ENCODE data around the gene DDX5. TPM values are rescaled to one million over a fixed set of nuclear protein-coding genes. Genes with fewer than 3 reads are reported as not detected.

Gene DDX5
- total RNA-seq, 1 experiment from 2014 or later = 869 TPM

DNA sequence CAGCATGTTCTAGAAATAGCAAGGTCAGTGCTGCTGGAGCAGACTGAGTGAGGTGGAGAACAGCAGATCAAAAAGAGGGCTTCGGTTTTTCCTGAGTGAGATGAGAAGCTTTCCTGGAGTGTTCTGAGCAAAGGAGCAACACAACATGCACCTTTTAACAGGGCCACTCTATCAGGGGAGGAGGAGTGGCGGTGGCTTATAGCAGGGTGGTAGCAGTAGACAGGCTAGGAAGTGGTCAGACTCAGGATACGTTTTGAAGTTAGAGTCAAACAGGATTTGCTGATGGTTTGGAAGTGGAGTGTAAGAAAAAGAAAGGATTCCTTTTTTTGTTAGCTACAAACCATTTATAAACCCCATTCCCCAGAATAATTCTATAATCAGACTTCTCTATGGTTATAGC, 21.7 kb downstream of the DDX5 start:
- Histone ChIP-seq H3K27me3 (ENCODE audit: insufficient read depth, low read length) (no peaks in the 10 kb centered on the region), H3K56ac (ENCODE audit: insufficient read length, low read depth, low read length) (no peak overlapping the region), H3K9ac (ENCODE audit: extremely low read depth, insufficient read length, low read length) (no peak overlapping the region), H3K4ac (ENCODE audit: low read depth, low read length) (no peak overlapping the region), H2BK12ac (ENCODE audit: insufficient read length, low read depth, low read length) (no peak overlapping the region), H3K27ac (ENCODE audit: insufficient read length, low read depth, low read length) (no peak overlapping the region), H3K4me2 (ENCODE audit: insufficient read depth, insufficient read length, low read length) (no peak overlapping the region), H2AK5ac (ENCODE audit: insufficient read length, low read length) (no peak overlapping the region), H2BK20ac (ENCODE audit: low read depth, low read length, poor library complexity, severe bottlenecking) (no peak overlapping the region), H3K18ac (ENCODE audit: insufficient read length, low read depth, low read length) (no peak overlapping the region), H4K5ac (ENCODE audit: insufficient read length, low read depth, low read length) (no peak overlapping the region), H3K4me1 (ENCODE audit: insufficient read depth, low read length) (no peaks in the 10 kb centered on the region), H4K91ac (ENCODE audit: insufficient read length, low read depth, low read length) (no peak overlapping the region), H3K23ac (ENCODE audit: insufficient read length, low read depth, low read length) (no peak overlapping the region), H2BK120ac (ENCODE audit: low read depth, low read length, poor library complexity, severe bottlenecking) (no peak overlapping the region), H3T11ph (ENCODE audit: low read length) (no peak overlapping the region), H2AFZ (ENCODE audit: low read length) (no peak overlapping the region), H3K79me1 (ENCODE audit: insufficient read depth, low read depth, low read length, poor library complexity, severe bottlenecking) (no peaks in the 10 kb centered on the region), H3K23me2 (ENCODE audit: insufficient read length, low read depth, low read length, poor library complexity, severe bottlenecking) (no peaks in the 10 kb centered on the region), H3K9me3 (ENCODE audit: control insufficient read depth, low read depth, low read length) (no peaks in the 10 kb centered on the region), H3K14ac (ENCODE audit: insufficient read depth, low read length) (no peak overlapping the region), H4K8ac (replicated peaks; ENCODE audit: insufficient read length, low read depth, low read length) (no peak overlapping the region), H2BK5ac (ENCODE audit: insufficient read length, low read length) (no peak overlapping the region), H2BK15ac (ENCODE audit: low read depth, low read length) (no peak overlapping the region), H3K79me2 (ENCODE audit: insufficient read depth, low read length) (no peaks in the 10 kb centered on the region), H4K20me1 (ENCODE audit: control insufficient read depth, insufficient read depth, insufficient read length) (no peaks in the 10 kb centered on the region)
- Mint-ChIP-seq H3K4me1 (no peaks in the 10 kb centered on the region), H3K9me3 (no peaks in the 10 kb centered on the region), H3K27me3 (ENCODE audit: low read depth) (no peaks in the 10 kb centered on the region), H3K27ac (peak overlapping the region in 2 of 3 experiments; percentile 65 to 73; a peak in 3 of 7 replicates), H3K36me3 (ENCODE audit: insufficient read depth in 1 of 3, low read depth in 3 of 3) (peaks cover 33 to 87% (median 54%) of the 10 kb centered on the region in 3 experiments; a peak in 6 of 7 replicates), H3K4me3 (no peak overlapping the region)
- no peak for DNase-seq
- no CpG with 5 or more reads among the region's 3 CpGs for WGBS (ENCODE audit: extremely low coverage, insufficient read length, low lambda C conversion rate)
- TF ChIP-seq, protein P1, sequence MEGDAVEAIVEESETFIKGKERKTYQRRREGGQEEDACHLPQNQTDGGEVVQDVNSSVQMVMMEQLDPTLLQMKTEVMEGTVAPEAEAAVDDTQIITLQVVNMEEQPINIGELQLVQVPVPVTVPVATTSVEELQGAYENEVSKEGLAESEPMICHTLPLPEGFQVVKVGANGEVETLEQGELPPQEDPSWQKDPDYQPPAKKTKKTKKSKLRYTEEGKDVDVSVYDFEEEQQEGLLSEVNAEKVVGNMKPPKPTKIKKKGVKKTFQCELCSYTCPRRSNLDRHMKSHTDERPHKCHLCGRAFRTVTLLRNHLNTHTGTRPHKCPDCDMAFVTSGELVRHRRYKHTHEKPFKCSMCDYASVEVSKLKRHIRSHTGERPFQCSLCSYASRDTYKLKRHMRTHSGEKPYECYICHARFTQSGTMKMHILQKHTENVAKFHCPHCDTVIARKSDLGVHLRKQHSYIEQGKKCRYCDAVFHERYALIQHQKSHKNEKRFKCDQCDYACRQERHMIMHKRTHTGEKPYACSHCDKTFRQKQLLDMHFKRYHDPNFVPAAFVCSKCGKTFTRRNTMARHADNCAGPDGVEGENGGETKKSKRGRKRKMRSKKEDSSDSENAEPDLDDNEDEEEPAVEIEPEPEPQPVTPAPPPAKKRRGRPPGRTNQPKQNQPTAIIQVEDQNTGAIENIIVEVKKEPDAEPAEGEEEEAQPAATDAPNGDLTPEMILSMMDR (conservative IDR thresholded peaks at IDR 0.05) = no peak
